AG09309 (cell line): ENCODE results near the gene ATP1A3.
"Not testable (repeated sequence)": the region's sequence is repeated elsewhere in the genome, so short reads cannot be mapped to it uniquely, and the experiment has no call there.

Experiments
- DNase-seq: peaks from one replicate; pipeline ENCODE4 v3.0.0-alpha.2; 2010; ENCODE audit warnings: low read depth
- H3K4me3 ChIP-seq: 2 replicates; pipeline ENCODE4 v1.5.1; 2011; ENCODE audit warnings: mild to moderate bottlenecking, low read depth, low read length, moderate library complexity; ENCODE audit not compliant: control insufficient read depth
- CTCF ChIP-seq: IDR thresholded peaks from 2 replicates; pipeline ENCODE4 v1.5.1; 2011; ENCODE audit warnings: mild to moderate bottlenecking, low read depth, low read length, inconsistent platforms; ENCODE audit not compliant: insufficient read depth, control insufficient read depth; ENCODE audit errors: missing control alignments

The ATP1A3 gene

GRCh38 chr19:41993612-41994483, at the start of gene ATP1A3:
Gene ATP1A3 (minus strand): TSS chr19:41994230. CDS start chr19:41994076, 154 bp downstream.
- H3K4me3 ChIP-seq = peak within 1 kb of the TSS; percentile 29
- DNase-seq = no peak
- no peak for TF ChIP-seq CTCF

GRCh38 chr19:42042455-42043170, 48.6 kb upstream of the ATP1A3 start:
- DNase-seq = no peak
- TF ChIP-seq CTCF = no peak

GRCh38 chr19:42040491-42040890, 46.5 kb upstream of the ATP1A3 start:
- not testable (repeated sequence) for H3K4me3 ChIP-seq, DNase-seq

More at GRCh38 chr19:42042455-42043170, 48.6 kb upstream of the ATP1A3 start:
- H3K4me3 ChIP-seq = no peak overlapping the region

GRCh38 chr19:42040031-42040430, 46.0 kb upstream of the ATP1A3 start:
- no peak for TF ChIP-seq CTCF
- no peak overlapping the region for H3K4me3 ChIP-seq
- DNase-seq = no peak

DNA sequence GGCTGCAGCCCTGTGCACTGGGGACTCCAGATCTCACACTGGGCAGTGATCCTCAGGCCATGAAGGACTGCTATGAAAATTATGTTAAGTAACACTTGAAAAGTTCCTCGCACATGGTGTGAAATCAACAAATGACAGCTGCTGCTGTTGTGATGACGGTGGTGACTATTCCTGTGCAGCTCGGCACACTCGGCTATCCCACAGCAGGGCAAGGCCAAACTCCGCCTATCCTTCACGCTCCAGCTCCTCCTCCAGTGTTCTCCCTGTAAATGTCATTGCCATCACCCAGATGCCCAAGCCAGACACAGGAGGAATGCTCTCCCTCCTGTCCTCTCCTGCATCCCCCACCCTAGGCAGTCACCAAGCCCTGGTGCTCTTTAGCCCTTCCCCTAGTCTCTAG, 44.6 kb upstream of the ATP1A3 start:
- TF ChIP-seq CTCF = no peak
- H3K4me3 ChIP-seq = no peak overlapping the region
- no peak for DNase-seq

GRCh38 chr19:42037649-42038048, 43.6 kb upstream of the ATP1A3 start:
- DNase-seq = no peak
- no peak for TF ChIP-seq CTCF
- no peak overlapping the region for H3K4me3 ChIP-seq
